A549 (cell line): ENCODE measurements around the gene PLD3. TPM values are rescaled to one million over a fixed set of nuclear protein-coding genes. Genes with fewer than 3 reads are reported as not detected.

Experiments
- ATAC-seq, 2 experiments: fragments of 200-7000 bp in 1 of 2; fragments of >200 bp in 1 of 2; cut with Nextera tagmentation in 1 of 2; cut with Tn5 transposase in 1 of 2; 3 replicates each; pipeline versions ENCODE4 v1.8.0 to v1.9.1; 2018 to 2020; ENCODE audit warnings: mild to moderate bottlenecking in 1 of 2, moderate library complexity in 1 of 2
- CTCF ChIA-PET: fragments of 300-600 bp; sonication (Branson Sonifier 250); formaldehyde crosslinking; extraction: SDS; loops from one replicate; lab custom pipeline; 2021; ENCODE audit warnings: antibody characterized with exemption, inconsistent platforms; lab: Yijun Ruan, JAX
- POLR2A ChIA-PET: fragments of 350-600 bp; formaldehyde crosslinking; extraction: SDS; loops from one replicate; lab custom pipeline; 2021; ENCODE audit warnings: antibody characterized with exemption, inconsistent platforms; lab: Yijun Ruan, JAX
- DNase-seq, 2 experiments: peaks; one replicate each; pipeline versions ENCODE4 v3.0.0 to v3.0.0-alpha.2; 2011 to 2016; ENCODE audit warnings: low read depth in 1 of 2, low spot score in 1 of 2
- FAIRE-seq: peaks from 2 replicates; lab custom pipeline; 2011; peaks lifted over from hg19 to GRCh38; lab: Jason Lieb, UNC
- H3K27ac ChIP-seq, 2 experiments: fragments of >200 bp; sonication (Bioruptor Twin); formaldehyde crosslinking; 3 replicates each; pipeline ENCODE4 v1.5.1; 2016 to 2017
- H3K4me1 ChIP-seq: fragments of >200 bp; sonication (Bioruptor Twin); formaldehyde crosslinking; 3 replicates; pipeline ENCODE4 v1.6.1; 2016
- H3K4me2 ChIP-seq: fragments of >200 bp; sonication (Bioruptor Twin); formaldehyde crosslinking; 3 replicates; pipeline ENCODE4 v1.6.1; 2016
- H3K4me3 ChIP-seq: fragments of >200 bp; sonication (Bioruptor Twin); formaldehyde crosslinking; 3 replicates; pipeline ENCODE4 v1.5.1; 2016
- H3K9me3 ChIP-seq: fragments of >200 bp; sonication (Bioruptor Twin); formaldehyde crosslinking; 3 replicates; pipeline ENCODE4 v1.6.1; 2016
- BHLHE40 ChIP-seq: IDR thresholded peaks from 2 replicates; pipeline ENCODE4 v1.6.1; 2012; ENCODE audit warnings: low read depth, low read length, inconsistent platforms
- CEBPB ChIP-seq, 2 experiments: fragments of >200 bp in 1 of 2; sonication (Bioruptor Twin) in 1 of 2; formaldehyde crosslinking in 1 of 2; IDR thresholded peaks; 2 replicates each; pipeline ENCODE4 v1.6.1; 2012 to 2016
- EHF ChIP-seq: fragments of 250-450 bp; sonication (Bioruptor Pico); IDR thresholded peaks from 2 replicates; pipeline ENCODE4 v1.5.0; 2020; ENCODE audit warnings: mild to moderate bottlenecking
- GATA3 ChIP-seq: IDR thresholded peaks from 2 replicates; pipeline ENCODE4 v1.6.1; 2012; ENCODE audit warnings: borderline replicate concordance
- HDAC2 ChIP-seq: fragments of 200-600 bp; sonication (generic); IDR thresholded peaks from 2 replicates; pipeline ENCODE4 v1.6.1; 2016
- HEYL ChIP-seq: fragments of 250-450 bp; sonication (Bioruptor Pico); IDR thresholded peaks from 2 replicates; pipeline ENCODE4 v1.8.0; 2021; ENCODE audit warnings: mild to moderate bottlenecking, moderate library complexity
- JUNB ChIP-seq: fragments of >200 bp; sonication (Bioruptor Twin); formaldehyde crosslinking; IDR thresholded peaks from 2 replicates; pipeline ENCODE4 v1.6.1; 2016
- MAZ ChIP-seq: fragments of 150-350 bp; IDR thresholded peaks from 2 replicates; pipeline ENCODE4 v1.6.1; 2014; ENCODE audit warnings: antibody characterized with exemption, low read depth, low read length, borderline replicate concordance
- POLR2A ChIP-seq: IDR thresholded peaks from 2 replicates; pipeline ENCODE4 v1.6.1; 2012; ENCODE audit warnings: mild to moderate bottlenecking, low read length
- RAD21 ChIP-seq, 2 experiments: fragments of >200 bp in 1 of 2; sonication (Bioruptor Twin) in 1 of 2; formaldehyde crosslinking in 1 of 2; IDR thresholded peaks in 1 of 2; conservative IDR thresholded peaks in 1 of 2; 2 replicates in 1 of 2; 3 replicates in 1 of 2; pipeline ENCODE4 v1.6.1; 2012 to 2018; ENCODE audit warnings: inconsistent platforms in 1 of 2
- RCOR1 ChIP-seq: fragments of 150-350 bp; IDR thresholded peaks from 2 replicates; pipeline ENCODE4 v1.6.1; 2014; ENCODE audit warnings: antibody characterized with exemption, low read length, low read depth
- RNF2 ChIP-seq: fragments of 200-600 bp; sonication (generic); IDR thresholded peaks from 2 replicates; pipeline ENCODE4 v1.6.1; 2016; ENCODE audit warnings: low read depth, mild to moderate bottlenecking, antibody characterized with exemption, moderate library complexity, borderline replicate concordance
- ZC3H11A ChIP-seq: fragments of 450-650 bp; IDR thresholded peaks from 2 replicates; pipeline ENCODE4 v1.6.1; 2014; ENCODE audit warnings: antibody characterized with exemption, mild to moderate bottlenecking
- ZFP36 ChIP-seq: fragments of 450-650 bp; IDR thresholded peaks from 2 replicates; pipeline ENCODE4 v1.6.1; 2014; ENCODE audit warnings: borderline replicate concordance; ENCODE audit not compliant: partially characterized antibody
- ZSCAN20 ChIP-seq: fragments of 250-450 bp; sonication (Bioruptor Pico); IDR thresholded peaks from 2 replicates; pipeline ENCODE4 v1.8.0; 2022; ENCODE audit warnings: mild to moderate bottlenecking, moderate library complexity
- WGBS: methylation state at CpG from one replicate; pipeline ENCODE4 v1.1.6; 2017; ENCODE audit errors: missing lambda C conversion rate; 5-methylcytosine and 5-hydroxymethylcytosine counted together
- polyA plus RNA-seq, 4 experiments: library from polyadenylated mRNA; depleted of rRNA in 3 of 4; stranded (reverse); fragments of >200 nt; fragmentation: RNase III in 1 of 4; extraction: RNeasy Plus Mini Kit Qiagen cat#74134 plus additional on column Dnase treatment in 1 of 4; gene quantifications; 2 replicates in 3 of 4; 3 replicates in 1 of 4; pipeline ENCODE4 v1.2.3, GENCODE V29; 2011 to 2017
- TF ChIP-seq, protein P1 (sequence below): fragments of >200 bp; sonication (Bioruptor Twin); formaldehyde crosslinking; IDR thresholded peaks from 3 replicates; pipeline ENCODE4 v1.6.1; 2016
- TF ChIP-seq, protein P2 (sequence below): fragments of 450-650 bp; IDR thresholded peaks from 2 replicates; pipeline ENCODE4 v1.6.1; 2014; ENCODE audit warnings: antibody characterized with exemption
- TF ChIP-seq, protein P3 (sequence below): fragments of 250-450 bp; sonication (Bioruptor Pico); IDR thresholded peaks from 2 replicates; pipeline ENCODE4 v1.5.0; 2021; ENCODE audit warnings: mild to moderate bottlenecking, moderate library complexity, borderline replicate concordance
- TF ChIP-seq, protein P4 (sequence below): fragments of 200-600 bp; sonication (generic); IDR thresholded peaks from 2 replicates; pipeline ENCODE4 v1.6.1; 2016; ENCODE audit warnings: antibody characterized with exemption, mild to moderate bottlenecking, moderate library complexity
- TF ChIP-seq, protein P5 (sequence below): fragments of 250-450 bp; sonication (Bioruptor Pico); IDR thresholded peaks from 2 replicates; pipeline ENCODE4 v1.5.0; 2020; ENCODE audit warnings: low read depth, mild to moderate bottlenecking, moderate library complexity

PLD3 gene
- polyA plus RNA-seq, 2 of the 4 experiments (the other 2 are of a cell fraction) = 265 to 290 TPM

DNA sequence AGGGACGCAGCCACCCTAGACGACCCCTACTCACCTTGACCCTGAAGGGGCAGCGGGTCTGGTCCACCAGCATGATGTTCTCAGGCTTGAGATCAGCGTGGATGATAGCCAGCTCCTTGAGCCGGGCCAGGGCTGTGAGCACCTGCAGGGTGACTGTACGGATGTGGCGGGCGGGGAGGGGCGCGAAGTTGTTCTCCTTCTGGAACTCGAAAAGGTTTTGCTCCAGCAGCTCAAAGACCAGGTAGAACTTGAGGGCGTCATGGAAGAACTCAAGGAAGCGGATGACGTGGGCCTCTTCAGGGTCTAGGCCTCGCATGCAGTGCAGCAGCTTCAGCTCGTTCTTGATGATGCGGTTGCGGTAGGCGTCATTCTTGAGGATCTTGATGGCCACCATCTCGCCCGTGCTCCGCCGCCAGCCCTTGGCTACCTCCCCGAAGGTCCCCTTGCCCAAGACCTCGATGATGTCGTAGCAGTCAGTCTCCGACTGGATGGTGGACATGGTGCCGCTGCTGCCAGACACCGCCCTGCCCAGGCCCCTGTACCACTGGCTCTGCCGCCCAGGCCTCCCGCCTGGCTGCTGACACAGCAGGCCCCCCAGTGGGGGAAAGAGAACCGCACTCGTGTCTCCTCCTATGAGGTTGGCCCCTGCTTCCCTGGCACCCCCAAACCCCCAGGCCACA lies 41.0 kb downstream of the PLD3 start:
- no peaks in the 10 kb centered on the region for H3K4me1 ChIP-seq
- TF ChIP-seq, protein P1, sequence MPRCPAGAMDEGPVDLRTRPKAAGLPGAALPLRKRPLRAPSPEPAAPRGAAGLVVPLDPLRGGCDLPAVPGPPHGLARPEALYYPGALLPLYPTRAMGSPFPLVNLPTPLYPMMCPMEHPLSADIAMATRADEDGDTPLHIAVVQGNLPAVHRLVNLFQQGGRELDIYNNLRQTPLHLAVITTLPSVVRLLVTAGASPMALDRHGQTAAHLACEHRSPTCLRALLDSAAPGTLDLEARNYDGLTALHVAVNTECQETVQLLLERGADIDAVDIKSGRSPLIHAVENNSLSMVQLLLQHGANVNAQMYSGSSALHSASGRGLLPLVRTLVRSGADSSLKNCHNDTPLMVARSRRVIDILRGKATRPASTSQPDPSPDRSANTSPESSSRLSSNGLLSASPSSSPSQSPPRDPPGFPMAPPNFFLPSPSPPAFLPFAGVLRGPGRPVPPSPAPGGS = no peak
- no peak for TF ChIP-seq GATA3
- TF ChIP-seq, protein P2, sequence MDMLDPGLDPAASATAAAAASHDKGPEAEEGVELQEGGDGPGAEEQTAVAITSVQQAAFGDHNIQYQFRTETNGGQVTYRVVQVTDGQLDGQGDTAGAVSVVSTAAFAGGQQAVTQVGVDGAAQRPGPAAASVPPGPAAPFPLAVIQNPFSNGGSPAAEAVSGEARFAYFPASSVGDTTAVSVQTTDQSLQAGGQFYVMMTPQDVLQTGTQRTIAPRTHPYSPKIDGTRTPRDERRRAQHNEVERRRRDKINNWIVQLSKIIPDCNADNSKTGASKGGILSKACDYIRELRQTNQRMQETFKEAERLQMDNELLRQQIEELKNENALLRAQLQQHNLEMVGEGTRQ = no peak
- TF ChIP-seq HEYL (CRISPR knock-in tag) = no peak
- no peak for TF ChIP-seq POLR2A
- no peak for TF ChIP-seq ZC3H11A
- TF ChIP-seq MAZ = no peak
- no peak for TF ChIP-seq JUNB
- TF ChIP-seq, protein P3, sequence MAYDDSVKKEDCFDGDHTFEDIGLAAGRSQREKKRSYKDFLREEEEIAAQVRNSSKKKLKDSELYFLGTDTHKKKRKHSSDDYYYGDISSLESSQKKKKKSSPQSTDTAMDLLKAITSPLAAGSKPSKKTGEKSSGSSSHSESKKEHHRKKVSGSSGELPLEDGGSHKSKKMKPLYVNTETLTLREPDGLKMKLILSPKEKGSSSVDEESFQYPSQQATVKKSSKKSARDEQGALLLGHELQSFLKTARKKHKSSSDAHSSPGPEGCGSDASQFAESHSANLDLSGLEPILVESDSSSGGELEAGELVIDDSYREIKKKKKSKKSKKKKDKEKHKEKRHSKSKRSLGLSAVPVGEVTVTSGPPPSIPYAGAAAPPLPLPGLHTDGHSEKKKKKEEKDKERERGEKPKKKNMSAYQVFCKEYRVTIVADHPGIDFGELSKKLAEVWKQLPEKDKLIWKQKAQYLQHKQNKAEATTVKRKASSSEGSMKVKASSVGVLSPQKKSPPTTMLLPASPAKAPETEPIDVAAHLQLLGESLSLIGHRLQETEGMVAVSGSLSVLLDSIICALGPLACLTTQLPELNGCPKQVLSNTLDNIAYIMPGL (CRISPR knock-in tag) = no peak
- TF ChIP-seq CEBPB (IDR thresholded peaks at IDR 0.05) = no peak
- no peak for TF ChIP-seq RNF2
- TF ChIP-seq ZSCAN20 (CRISPR knock-in tag) = no peak
- no peak for TF ChIP-seq RAD21 (conservative IDR thresholded peaks at IDR 0.05 in 1 of 2, IDR thresholded peaks at IDR 0.05 in 1 of 2)
- no peak for TF ChIP-seq RCOR1
- TF ChIP-seq HDAC2 = no peak
- no peak for TF ChIP-seq BHLHE40
- TF ChIP-seq EHF = no peak
- TF ChIP-seq, protein P4, sequence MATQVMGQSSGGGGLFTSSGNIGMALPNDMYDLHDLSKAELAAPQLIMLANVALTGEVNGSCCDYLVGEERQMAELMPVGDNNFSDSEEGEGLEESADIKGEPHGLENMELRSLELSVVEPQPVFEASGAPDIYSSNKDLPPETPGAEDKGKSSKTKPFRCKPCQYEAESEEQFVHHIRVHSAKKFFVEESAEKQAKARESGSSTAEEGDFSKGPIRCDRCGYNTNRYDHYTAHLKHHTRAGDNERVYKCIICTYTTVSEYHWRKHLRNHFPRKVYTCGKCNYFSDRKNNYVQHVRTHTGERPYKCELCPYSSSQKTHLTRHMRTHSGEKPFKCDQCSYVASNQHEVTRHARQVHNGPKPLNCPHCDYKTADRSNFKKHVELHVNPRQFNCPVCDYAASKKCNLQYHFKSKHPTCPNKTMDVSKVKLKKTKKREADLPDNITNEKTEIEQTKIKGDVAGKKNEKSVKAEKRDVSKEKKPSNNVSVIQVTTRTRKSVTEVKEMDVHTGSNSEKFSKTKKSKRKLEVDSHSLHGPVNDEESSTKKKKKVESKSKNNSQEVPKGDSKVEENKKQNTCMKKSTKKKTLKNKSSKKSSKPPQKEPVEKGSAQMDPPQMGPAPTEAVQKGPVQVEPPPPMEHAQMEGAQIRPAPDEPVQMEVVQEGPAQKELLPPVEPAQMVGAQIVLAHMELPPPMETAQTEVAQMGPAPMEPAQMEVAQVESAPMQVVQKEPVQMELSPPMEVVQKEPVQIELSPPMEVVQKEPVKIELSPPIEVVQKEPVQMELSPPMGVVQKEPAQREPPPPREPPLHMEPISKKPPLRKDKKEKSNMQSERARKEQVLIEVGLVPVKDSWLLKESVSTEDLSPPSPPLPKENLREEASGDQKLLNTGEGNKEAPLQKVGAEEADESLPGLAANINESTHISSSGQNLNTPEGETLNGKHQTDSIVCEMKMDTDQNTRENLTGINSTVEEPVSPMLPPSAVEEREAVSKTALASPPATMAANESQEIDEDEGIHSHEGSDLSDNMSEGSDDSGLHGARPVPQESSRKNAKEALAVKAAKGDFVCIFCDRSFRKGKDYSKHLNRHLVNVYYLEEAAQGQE = no peak
- no peak for FAIRE-seq
- no peaks in the 10 kb centered on the region for H3K9me3 ChIP-seq
- POLR2A ChIA-PET = no interaction called here
- H3K4me3 ChIP-seq = no peak overlapping the region
- DNase-seq = no peak
- ATAC-seq = no peak
- no peak overlapping the region for H3K4me2 ChIP-seq
- no peak overlapping the region for H3K27ac ChIP-seq
- CTCF ChIA-PET = interaction anchor here (0.5 to 2.7 kb wide), 9 partner anchors 8 to 246 kb away, joined by 3 to 8 read pairs (median 3); no protein-coding TSS in a partner anchor
- WGBS = 87% methylated on average over 33 of the region's 33 CpGs

DNA sequence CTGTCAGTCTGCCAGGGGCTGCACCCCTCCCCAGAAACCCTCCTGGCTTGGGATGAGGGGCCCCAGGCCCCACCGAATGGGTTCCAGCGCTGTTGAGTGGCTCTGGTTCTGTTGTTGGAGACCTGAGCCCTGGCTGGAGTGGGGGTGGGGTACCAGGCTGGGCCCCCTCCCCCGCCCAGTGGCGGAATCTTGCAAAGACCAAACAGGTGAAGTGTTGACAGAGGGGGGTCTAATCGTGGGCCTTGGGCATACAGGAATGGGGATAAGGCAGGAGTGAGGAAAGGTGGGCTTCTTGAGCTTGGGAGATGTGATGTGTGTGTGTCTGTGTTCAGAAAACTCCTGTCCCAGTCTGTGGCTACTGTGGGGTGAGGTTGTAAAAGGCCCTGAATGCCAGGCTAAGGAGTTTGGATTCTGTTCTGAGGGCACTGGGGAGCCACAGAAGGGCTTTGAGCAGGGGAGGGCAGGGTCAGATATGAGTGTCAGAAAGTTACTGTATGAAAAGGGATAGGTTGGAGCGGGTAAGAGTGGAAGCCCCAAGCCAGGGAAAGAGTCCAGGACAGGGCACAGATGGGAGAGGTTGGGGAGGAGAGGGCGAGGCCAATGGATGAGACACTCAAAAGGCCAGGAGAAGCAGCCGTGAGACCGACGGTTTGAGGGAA lies 41.7 kb downstream of the PLD3 start, which contains the start of gene HIPK4:
HIPK4 (minus strand) TSS at position 98 of the 659 bp plus-strand sequence. CDS start 279 bp downstream, outside the sequence.
- DNase-seq (no peak), ATAC-seq (no peak), FAIRE-seq (no peak)
- POLR2A ChIA-PET = no interaction called here
- no peaks in the 10 kb centered on the region for H3K4me1 ChIP-seq
- TF ChIP-seq, protein P5, sequence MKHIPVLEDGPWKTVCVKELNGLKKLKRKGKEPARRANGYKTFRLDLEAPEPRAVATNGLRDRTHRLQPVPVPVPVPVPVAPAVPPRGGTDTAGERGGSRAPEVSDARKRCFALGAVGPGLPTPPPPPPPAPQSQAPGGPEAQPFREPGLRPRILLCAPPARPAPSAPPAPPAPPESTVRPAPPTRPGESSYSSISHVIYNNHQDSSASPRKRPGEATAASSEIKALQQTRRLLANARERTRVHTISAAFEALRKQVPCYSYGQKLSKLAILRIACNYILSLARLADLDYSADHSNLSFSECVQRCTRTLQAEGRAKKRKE = no peak
- peak; percentile 54 for TF ChIP-seq ZFP36
- H3K9me3 ChIP-seq = no peaks in the 10 kb centered on the region
- WGBS = 80% methylated on average over 10 of the region's 10 CpGs
- H3K27ac ChIP-seq = no peak within 1 kb of the TSS
- CTCF ChIA-PET = interaction anchor here (0.5 to 2.7 kb wide), 7 partner anchors 19 to 245 kb away, joined by 3 to 8 read pairs (median 3); no protein-coding TSS in a partner anchor
- no peak within 1 kb of the TSS for H3K4me2 ChIP-seq
- H3K4me3 ChIP-seq = no peak within 1 kb of the TSS
